Measurements from ENCODE around the gene ICA1L. TPM values are rescaled to one million over a fixed set of nuclear protein-coding genes. Genes with fewer than 3 reads are reported as not detected.

Gene ICA1L
- polyA plus RNA-seq, 1 experiment: 3.3 TPM

- no peaks in the 10 kb centered on the region for H3K9me3 ChIP-seq (ENCODE audit: control insufficient read depth, insufficient read depth, low read length)
- ChIA-PET POLR2A (no interaction called here), CTCF (no interaction called here)
- no peak for TF ChIP-seq CTCF (IDR thresholded peaks at IDR 0.05; ENCODE audit: low read depth, low read length)
- H3K4me3 ChIP-seq (ENCODE audit: low read depth, low read length): no peak overlapping the region
- no peaks in the 10 kb centered on the region for H3K27me3 ChIP-seq (ENCODE audit: control insufficient read depth, insufficient read depth, low read length)
- no peak overlapping the region for H3K27ac ChIP-seq (ENCODE audit: low read depth, low read length)
- no peak for DNase-seq (ENCODE audit: low read depth, low spot score)
Observed at GRCh38 chr2:202764991-202765390, 106.6 kb downstream of the ICA1L start.

GRCh38 chr2:202763916-202764315, 107.7 kb downstream of the ICA1L start:
- POLR2A ChIA-PET: no interaction called here
- CTCF ChIA-PET: interaction anchor here (1.2 kb wide), 1 partner anchor 175 kb away, joined by 3 read pairs; no protein-coding TSS in a partner anchor
- H3K9me3 ChIP-seq (ENCODE audit: control insufficient read depth, insufficient read depth, low read length): no peaks in the 10 kb centered on the region
- TF ChIP-seq CTCF (IDR thresholded peaks at IDR 0.05; ENCODE audit: low read depth, low read length): no peak
- no peaks in the 10 kb centered on the region for H3K27me3 ChIP-seq (ENCODE audit: control insufficient read depth, insufficient read depth, low read length)
- H3K27ac ChIP-seq (ENCODE audit: low read depth, low read length): no peak overlapping the region
- DNase-seq (ENCODE audit: low read depth, low spot score): no peak
- H3K4me3 ChIP-seq (ENCODE audit: low read depth, low read length): no peak overlapping the region

GRCh38 chr2:202762556-202762955, 109.0 kb downstream of the ICA1L start:
- ChIA-PET POLR2A (no interaction called here), CTCF (no interaction called here)
- no peak overlapping the region for H3K4me3 ChIP-seq (ENCODE audit: low read depth, low read length)
- no peaks in the 10 kb centered on the region for H3K27me3 ChIP-seq (ENCODE audit: control insufficient read depth, insufficient read depth, low read length)
- DNase-seq (ENCODE audit: low read depth, low spot score): no peak
- H3K27ac ChIP-seq (ENCODE audit: low read depth, low read length): no peak overlapping the region
- no peaks in the 10 kb centered on the region for H3K9me3 ChIP-seq (ENCODE audit: control insufficient read depth, insufficient read depth, low read length)
- TF ChIP-seq CTCF (IDR thresholded peaks at IDR 0.05; ENCODE audit: low read depth, low read length): no peak

GRCh38 chr2:202760848-202761247, 110.7 kb downstream of the ICA1L start:
- CTCF ChIA-PET: no interaction called here
- no peak overlapping the region for H3K4me3 ChIP-seq (ENCODE audit: low read depth, low read length)
- TF ChIP-seq CTCF (IDR thresholded peaks at IDR 0.05; ENCODE audit: low read depth, low read length): no peak
- no peaks in the 10 kb centered on the region for H3K27me3 ChIP-seq (ENCODE audit: control insufficient read depth, insufficient read depth, low read length)
- H3K27ac ChIP-seq (ENCODE audit: low read depth, low read length): no peak overlapping the region
- POLR2A ChIA-PET: no interaction called here
- H3K9me3 ChIP-seq (ENCODE audit: control insufficient read depth, insufficient read depth, low read length): no peaks in the 10 kb centered on the region
- no peak for DNase-seq (ENCODE audit: low read depth, low spot score)

GRCh38 chr2:202758604-202759003, 113.0 kb downstream of the ICA1L start:
- Histone ChIP-seq H3K9me3 (ENCODE audit: control insufficient read depth, insufficient read depth, low read length) (no peaks in the 10 kb centered on the region), H3K27me3 (ENCODE audit: control insufficient read depth, insufficient read depth, low read length) (no peaks in the 10 kb centered on the region), H3K4me3 (ENCODE audit: low read depth, low read length) (no peak overlapping the region), H3K27ac (ENCODE audit: low read depth, low read length) (no peak overlapping the region)
- CTCF ChIA-PET: interaction anchor here (1.8 kb wide), 1 partner anchor 10 kb away, joined by 6 read pairs; no protein-coding TSS in a partner anchor
- TF ChIP-seq CTCF (IDR thresholded peaks at IDR 0.05; ENCODE audit: low read depth, low read length): no peak
- no peak for DNase-seq (ENCODE audit: low read depth, low spot score)
- POLR2A ChIA-PET: no interaction called here
